ENCODE results near the gene GPN3. TPM values are rescaled to one million over a fixed set of nuclear protein-coding genes. Genes with fewer than 3 reads are reported as not detected.
A peak's percentile ranks its signal among the peaks of the same experiment; 100 is the strongest.

Gene GPN3
- total RNA-seq (10 to 100 TPM; 13.5 to 14.0 TPM), polyA plus RNA-seq (10 to 100 TPM; 33.7 to 35.8 (median 34.4) TPM), total RNA-seq (5.4 to 38.4 (median 12.0) reads per million in 6 experiments)

DNA sequence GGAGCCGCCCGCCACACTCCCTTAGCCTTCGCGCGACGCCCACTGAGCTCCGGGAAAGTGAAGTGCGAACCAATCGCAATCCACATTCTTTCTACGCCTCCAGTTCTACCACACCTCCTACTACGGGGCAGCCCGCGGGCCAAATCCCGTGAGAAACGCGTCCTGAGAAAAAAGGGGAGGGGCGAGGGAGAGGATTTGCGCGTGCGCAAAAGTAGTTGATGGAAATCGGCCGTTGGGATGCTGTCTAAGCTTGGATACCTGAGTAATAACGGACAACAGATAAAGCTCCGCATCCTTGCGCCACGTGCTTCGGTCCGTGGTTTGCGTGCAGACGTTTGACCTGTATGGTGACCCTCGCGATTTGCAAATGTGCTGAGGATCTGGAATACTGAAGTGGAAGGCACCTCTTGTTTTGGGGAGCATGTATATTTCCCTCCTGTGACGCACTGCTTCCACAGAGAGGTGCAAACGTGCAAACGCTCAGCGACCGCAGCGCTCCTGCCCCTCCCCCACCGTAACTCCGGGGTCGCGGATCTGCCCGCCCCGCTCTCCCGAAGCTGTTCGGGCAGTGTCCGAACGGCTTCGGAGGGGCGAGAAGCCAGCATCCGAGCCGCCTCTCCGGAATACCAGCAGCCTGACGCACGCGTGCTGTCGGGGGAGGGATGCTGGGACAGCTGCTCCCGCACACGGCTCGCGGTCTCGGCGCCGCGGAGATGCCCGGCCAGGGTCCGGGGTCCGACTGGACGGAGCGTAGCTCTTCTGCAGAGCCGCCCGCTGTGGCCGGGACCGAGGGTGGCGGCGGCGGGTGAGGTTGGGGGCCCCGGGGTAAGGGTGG lies at the start of gene GPN3, which contains the start of gene FAM216A:
TSS of gene GPN3 (minus strand) at position 44 of the 835 bp plus-strand sequence. CDS start 54 bp downstream, outside the sequence.
TSS of gene FAM216A (plus strand) at position 632 of the 835 bp plus-strand sequence. CDS start at position 663, 31 bp downstream.
- Mint-ChIP-seq H3K36me3 (peaks cover 0 to 14% (median 0%) of the 10 kb centered on the region in 3 donors), H3K27me3 (no peaks in the 10 kb centered on the region), H3K9me3 (no peaks in the 10 kb centered on the region), H3K4me3 (peak within 1 kb of the TSS; percentile 87 to 100 (median 99)), H3K27ac (peak within 1 kb of the TSS; percentile 94 to 99 (median 96)), H3K4me1 (peaks cover 14 to 45% (median 43%) of the 10 kb centered on the region in 4 donors)
- peak; percentile 85 to 86 for ATAC-seq
- POLR2A ChIA-PET: interaction anchor here (0.5 to 4.2 kb wide), 28 partner anchors 9 to 1218 kb away, joined by 3 to 55 read pairs (median 4); partner anchors contain the start of genes ACAD10, ARPC3, ATP2A2 and BRAP
- peak; percentile 85 to 99 (median 95) for DNase-seq

DNA sequence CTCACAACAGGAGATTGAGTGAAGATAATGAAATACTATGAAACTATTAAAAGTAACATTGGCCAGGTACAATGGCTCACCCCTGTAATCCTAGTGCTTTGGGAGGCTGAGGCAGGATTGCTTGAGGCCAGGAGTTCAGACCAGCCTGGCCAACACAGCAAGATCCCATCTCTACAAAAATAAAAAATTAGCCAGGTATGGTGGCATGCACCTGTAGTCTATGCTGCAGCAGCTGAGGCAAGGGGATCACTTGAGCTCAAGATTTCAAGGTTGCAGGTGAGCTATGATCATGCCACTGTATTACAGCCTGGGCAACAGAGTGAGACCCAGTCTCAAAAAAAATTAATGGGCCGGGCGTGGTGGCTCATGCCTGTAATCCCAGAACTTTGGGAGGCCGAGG lies 48.9 kb upstream of the GPN3 start:
- no peak for ATAC-seq
- Mint-ChIP-seq H3K36me3 (no peaks in the 10 kb centered on the region), H3K27ac (no peak overlapping the region), H3K9me3 (no peaks in the 10 kb centered on the region), H3K4me3 (no peak overlapping the region), H3K27me3 (no peaks in the 10 kb centered on the region), H3K4me1 (peaks cover 0 to 2% (median 0%) of the 10 kb centered on the region in 4 donors)
- no peak for DNase-seq
- POLR2A ChIA-PET: no interaction called here

DNA sequence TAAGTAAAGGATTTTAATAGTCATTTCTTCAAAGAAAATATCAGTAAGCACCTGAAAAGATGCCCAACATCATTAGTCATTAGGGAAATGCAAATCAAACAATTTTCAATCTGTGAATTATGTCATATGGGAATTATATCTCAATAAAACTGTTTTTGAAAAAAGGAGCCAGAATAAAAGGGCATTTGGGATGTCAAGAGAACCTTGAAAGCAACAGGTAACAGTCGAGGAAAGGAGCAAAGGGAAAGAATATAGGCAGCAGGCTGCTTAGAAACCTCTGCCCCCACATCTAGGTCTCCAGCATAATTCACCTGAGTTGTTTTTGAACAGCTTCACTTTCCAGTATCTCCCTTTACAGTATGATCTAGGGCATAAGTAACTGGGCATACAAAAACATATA lies 46.3 kb upstream of the GPN3 start:
- H3K9me3 Mint-ChIP-seq: no peaks in the 10 kb centered on the region
- peaks cover 0 to 2% (median 0%) of the 10 kb centered on the region in 5 donors for H3K27me3 Mint-ChIP-seq
- H3K36me3 Mint-ChIP-seq: no peaks in the 10 kb centered on the region
- H3K4me1 Mint-ChIP-seq: peaks cover 0 to 2% (median 0%) of the 10 kb centered on the region in 4 donors
- POLR2A ChIA-PET: no interaction called here
- ATAC-seq (no peak), DNase-seq (no peak)
- peak overlapping the region in 1 of 10 donors; percentile 25 for H3K27ac Mint-ChIP-seq
- no peak overlapping the region for H3K4me3 Mint-ChIP-seq

DNA sequence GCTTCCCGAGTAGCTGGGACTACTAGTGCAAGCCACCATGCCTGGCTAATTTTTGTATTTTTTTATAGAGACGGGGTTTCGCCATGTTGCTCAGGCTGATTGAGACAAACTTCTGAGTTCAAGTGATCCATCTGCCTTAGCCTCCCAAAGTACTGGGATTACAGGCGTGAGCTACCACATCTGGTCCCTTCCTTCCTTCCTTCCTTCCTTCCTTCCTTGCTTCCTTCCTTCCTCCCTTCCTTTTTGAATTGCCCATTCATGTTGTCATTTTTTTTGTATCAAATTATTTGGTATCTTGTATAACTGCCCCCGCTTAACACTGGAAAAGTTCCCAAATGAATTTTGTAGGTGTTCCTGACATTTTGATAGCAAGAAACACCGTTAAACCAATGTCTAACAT lies 45.8 kb upstream of the GPN3 start:
- Mint-ChIP-seq H3K9me3 (no peaks in the 10 kb centered on the region), H3K36me3 (no peaks in the 10 kb centered on the region), H3K4me1 (peaks cover 0 to 2% (median 0%) of the 10 kb centered on the region in 4 donors), H3K27ac (peak overlapping the region in 1 of 10 donors; percentile 25), H3K27me3 (peaks cover 0 to 2% (median 0%) of the 10 kb centered on the region in 5 donors), H3K4me3 (no peak overlapping the region)
- ATAC-seq (no peak), DNase-seq (no peak)
- POLR2A ChIA-PET: interaction anchor here (0.7 kb wide), 1 partner anchor 86 kb away, joined by 3 read pairs; no protein-coding TSS in a partner anchor

DNA sequence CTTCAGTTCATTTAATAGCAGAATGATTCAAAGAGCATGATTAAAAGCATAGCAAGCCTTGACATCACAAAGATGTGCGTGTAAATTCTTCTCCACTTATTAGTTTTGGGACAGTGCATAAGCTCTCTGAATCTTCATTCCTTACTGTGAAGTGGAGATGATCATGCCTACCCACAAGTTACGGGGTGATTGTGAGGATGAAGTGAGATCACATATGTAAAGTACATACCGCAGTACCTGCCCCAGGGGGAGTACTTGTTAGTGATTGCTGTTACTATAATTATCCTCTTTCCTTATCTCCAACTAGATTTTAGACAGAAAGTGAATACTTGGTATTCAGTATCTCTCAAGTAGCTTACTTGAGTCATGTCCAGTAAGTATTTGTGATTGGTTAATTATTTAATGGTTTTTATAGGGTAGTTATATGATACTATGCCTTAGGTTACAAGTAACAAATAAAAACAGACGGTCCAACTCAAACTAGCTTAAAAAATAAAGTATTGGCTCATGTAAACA lies 40.1 kb upstream of the GPN3 start:
- Mint-ChIP-seq H3K36me3 (no peaks in the 10 kb centered on the region), H3K27me3 (peaks cover 0 to 2% (median 0%) of the 10 kb centered on the region in 5 donors), H3K4me3 (no peak overlapping the region), H3K9me3 (no peaks in the 10 kb centered on the region), H3K27ac (peak overlapping the region in 1 of 10 donors; percentile 82), H3K4me1 (peaks cover 0 to 2% (median 0%) of the 10 kb centered on the region in 4 donors)
- POLR2A ChIA-PET: interaction anchor here (0.5 to 0.6 kb wide), 2 partner anchors 32 to 36 kb away, joined by 3 read pairs; no protein-coding TSS in a partner anchor
- ATAC-seq (no peak), DNase-seq (no peak)

DNA sequence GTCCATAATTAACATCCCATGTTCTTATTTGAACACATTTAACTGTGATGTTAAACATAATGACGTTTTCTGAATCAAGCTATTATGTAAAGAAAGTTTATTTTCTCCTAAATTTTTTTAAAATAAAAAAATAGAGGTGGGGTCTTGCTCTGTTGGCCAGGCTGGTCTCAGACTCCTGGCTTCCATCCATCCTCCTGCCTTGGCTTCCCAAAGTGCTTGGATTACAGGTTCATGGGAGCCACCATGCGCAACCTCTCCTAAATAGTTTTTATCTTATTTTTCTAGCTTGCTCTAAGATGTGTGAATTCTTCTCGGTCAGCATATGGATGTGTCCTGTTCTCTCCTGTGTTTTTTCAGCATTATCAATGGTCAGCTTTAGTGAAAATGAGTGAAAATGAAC lies 37.3 kb upstream of the GPN3 start:
- Mint-ChIP-seq H3K4me3 (no peak overlapping the region), H3K4me1 (peaks cover 10 to 24% (median 22%) of the 10 kb centered on the region in 4 donors), H3K27ac (no peak overlapping the region), H3K9me3 (peaks cover 0 to 2% (median 0%) of the 10 kb centered on the region in 9 donors), H3K36me3 (peaks cover 0 to 4% (median 0%) of the 10 kb centered on the region in 3 donors), H3K27me3 (peaks cover 0 to 3% (median 0%) of the 10 kb centered on the region in 5 donors)
- POLR2A ChIA-PET: no interaction called here
- ATAC-seq (no peak), DNase-seq (no peak)

DNA sequence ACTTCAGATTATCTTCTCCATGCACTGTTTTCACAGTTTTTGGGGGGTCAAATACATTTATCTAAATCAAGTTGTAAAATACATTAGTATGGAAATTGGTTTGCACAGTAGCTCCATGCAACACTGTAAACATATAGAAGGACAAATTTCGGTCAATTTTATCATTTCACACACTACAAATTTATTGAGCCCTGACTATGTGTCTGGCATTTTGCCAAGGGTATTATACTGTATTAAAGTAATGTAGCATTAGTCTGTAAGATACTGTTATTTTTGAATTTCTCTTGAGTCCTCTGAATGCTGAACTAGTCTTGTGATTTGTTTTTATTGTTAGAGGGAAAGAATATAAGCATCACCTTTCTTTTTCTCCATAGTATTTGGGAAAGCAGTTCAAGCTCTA lies 35.4 kb upstream of the GPN3 start:
- POLR2A ChIA-PET: interaction anchor here (1.0 to 4.8 kb wide), 4 partner anchors 10 to 99 kb away, joined by 3 to 48 read pairs (median 4); partner anchors contain the start of genes ARPC3, FAM216A and GPN3
- Mint-ChIP-seq H3K4me1 (peaks cover 16 to 41% (median 36%) of the 10 kb centered on the region in 4 donors), H3K4me3 (peak overlapping the region in 3 of 10 donors; percentile 13 to 62 (median 45)), H3K36me3 (peaks cover 0 to 8% (median 4%) of the 10 kb centered on the region in 3 donors), H3K9me3 (peaks cover 0 to 2% (median 0%) of the 10 kb centered on the region in 9 donors), H3K27me3 (peaks cover 0 to 3% (median 0%) of the 10 kb centered on the region in 5 donors), H3K27ac (peak overlapping the region in 5 of 10 donors; percentile 34 to 97 (median 96))
- no peak for DNase-seq
- no peak for ATAC-seq

DNA sequence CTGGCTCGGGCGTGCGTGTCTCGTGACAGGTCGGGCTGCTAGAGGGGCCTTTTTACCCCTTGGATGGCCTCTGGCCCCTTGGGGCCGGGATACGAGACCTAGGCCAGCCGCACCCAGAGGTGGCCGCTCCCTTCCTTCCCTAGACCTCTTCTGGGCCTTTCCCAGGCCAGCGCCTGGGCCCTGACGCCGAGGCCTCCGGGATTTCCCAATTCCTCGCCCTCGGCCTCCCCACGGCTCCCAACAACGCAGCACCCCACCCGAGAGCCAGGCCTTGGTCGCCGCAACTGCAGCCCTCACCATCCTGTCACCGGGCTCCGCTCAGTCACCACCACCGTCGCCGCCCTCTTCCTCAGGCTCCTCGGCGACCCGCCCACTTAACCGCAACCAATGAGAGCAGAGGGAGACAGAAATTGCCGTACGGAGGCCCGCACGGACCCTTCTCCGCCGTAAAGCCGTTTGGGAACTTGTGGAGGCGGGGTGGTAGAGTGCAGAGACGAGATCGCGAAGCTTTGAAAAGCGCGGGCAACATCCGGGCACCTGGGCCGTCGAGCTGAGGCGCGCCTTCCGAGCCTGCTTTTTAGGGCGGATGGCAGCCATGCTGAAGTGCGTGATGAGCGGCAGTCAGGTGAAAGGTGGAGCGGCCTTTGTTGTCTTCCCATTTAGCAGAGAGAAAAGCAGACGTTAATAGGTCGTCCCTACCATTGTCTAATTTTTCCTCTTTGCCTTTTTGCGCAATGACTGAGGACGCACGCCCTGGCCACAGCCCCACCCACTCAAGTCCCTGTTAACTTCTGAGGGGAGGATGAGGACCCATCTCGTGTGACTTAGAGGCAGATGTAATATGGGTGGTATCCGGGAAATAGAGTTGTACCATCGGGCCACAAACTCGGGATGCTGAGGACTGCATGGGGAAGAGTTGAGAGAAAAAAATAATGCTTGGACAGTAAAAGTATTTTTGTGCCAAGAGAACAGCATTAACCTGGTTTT lies 34.0 kb upstream of the GPN3 start, which contains the start of the genes RAD9B and VPS29:
TSS of gene RAD9B (plus strand) at position 580 of the 987 bp plus-strand sequence. CDS start at position 587, 7 bp downstream.
TSS of gene VPS29 (minus strand) at position 360 of the 987 bp plus-strand sequence. CDS start at position 300, 60 bp downstream.
- Mint-ChIP-seq H3K4me3 (peak within 1 kb of the TSS; percentile 94 to 99 (median 96)), H3K27me3 (peaks cover 0 to 3% (median 0%) of the 10 kb centered on the region in 5 donors), H3K36me3 (peaks cover 0 to 16% (median 4%) of the 10 kb centered on the region in 3 donors), H3K27ac (peak within 1 kb of the TSS; percentile 92 to 99 (median 97)), H3K9me3 (peaks cover 0 to 2% (median 0%) of the 10 kb centered on the region in 9 donors), H3K4me1 (peaks cover 16 to 45% (median 39%) of the 10 kb centered on the region in 4 donors)
- DNase-seq: peak; percentile 96 to 100 (median 99)
- POLR2A ChIA-PET: interaction anchor here (0.6 to 4.8 kb wide), 15 partner anchors 8 to 1513 kb away, joined by 3 to 48 read pairs (median 4); partner anchors contain the start of genes ARPC3, FAM216A, GPN3 and TCTN1
- peak; percentile 92 to 95 for ATAC-seq

DNA sequence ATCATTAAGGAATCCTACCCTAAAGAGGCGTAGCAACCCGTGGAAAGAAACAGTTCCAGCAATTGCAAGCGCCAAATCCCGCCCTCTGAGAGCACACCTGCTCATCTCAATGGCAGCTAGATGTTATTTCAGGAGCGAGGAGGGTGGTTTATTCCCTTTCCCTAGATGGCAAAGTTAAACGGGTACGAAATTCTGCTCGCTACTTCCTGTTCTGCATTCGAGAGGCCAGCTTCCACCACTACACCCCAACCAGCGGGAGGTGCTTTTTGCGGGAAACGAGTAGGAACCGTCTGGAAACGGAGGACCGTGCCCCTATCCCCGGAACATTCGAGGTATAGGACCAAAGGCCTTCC lies 33.3 kb upstream of the GPN3 start:
- peak overlapping the region; percentile 92 to 99 (median 97) for H3K27ac Mint-ChIP-seq
- DNase-seq (peak in 3 of 10 donors; percentile 6 to 18 (median 11)), ATAC-seq (peak; percentile 1 to 3)
- POLR2A ChIA-PET: interaction anchor here (0.7 to 4.8 kb wide), 9 partner anchors 26 to 507 kb away, joined by 3 to 48 read pairs (median 4); partner anchors contain the start of genes ARPC3, FAM216A and GPN3
- H3K36me3 Mint-ChIP-seq: peaks cover 0 to 18% (median 4%) of the 10 kb centered on the region in 3 donors
- H3K4me3 Mint-ChIP-seq: peak overlapping the region; percentile 94 to 99 (median 96)
- H3K27me3 Mint-ChIP-seq: peaks cover 0 to 3% (median 0%) of the 10 kb centered on the region in 5 donors
- H3K9me3 Mint-ChIP-seq: peaks cover 0 to 2% (median 0%) of the 10 kb centered on the region in 9 donors
- peaks cover 16 to 47% (median 40%) of the 10 kb centered on the region in 4 donors for H3K4me1 Mint-ChIP-seq

DNA sequence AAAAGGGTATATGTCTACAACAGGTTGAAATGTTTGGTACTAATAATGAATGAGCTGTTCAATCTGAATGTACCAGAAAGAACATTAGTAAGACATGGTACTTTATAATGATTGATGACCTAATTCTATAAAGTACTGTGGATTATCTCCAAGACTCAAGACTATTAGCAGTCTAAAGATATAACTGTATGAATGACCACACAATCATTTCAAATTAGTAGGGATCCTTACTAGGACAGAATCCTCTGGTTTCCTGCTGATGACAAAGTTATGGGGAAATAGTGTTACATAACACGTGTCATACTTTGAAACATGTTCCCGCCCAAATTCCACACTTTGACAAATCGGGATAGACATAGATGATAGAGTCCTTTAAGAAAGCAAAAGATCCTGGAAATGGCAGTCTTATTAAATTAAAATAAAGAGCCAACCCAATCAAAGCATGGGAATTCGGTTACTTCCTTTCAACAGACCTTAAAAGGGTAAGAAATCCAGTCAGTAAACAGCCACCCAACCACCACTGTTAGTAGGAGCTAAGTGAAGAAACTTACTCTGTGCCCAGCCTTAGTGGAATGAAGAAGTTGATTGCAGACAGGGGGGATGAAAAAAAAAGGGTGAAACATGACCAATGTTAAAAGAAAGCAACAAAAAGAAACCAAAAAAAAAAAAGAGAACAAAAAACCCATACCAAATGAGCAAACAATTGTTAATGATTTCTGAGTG lies 31.1 kb upstream of the GPN3 start:
- DNase-seq (no peak), ATAC-seq (no peak)
- peak overlapping the region in 6 of 10 donors; percentile 31 to 92 (median 54) for H3K27ac Mint-ChIP-seq
- H3K36me3 Mint-ChIP-seq: peaks cover 3 to 41% (median 8%) of the 10 kb centered on the region in 3 donors
- H3K4me1 Mint-ChIP-seq: peaks cover 16 to 51% (median 40%) of the 10 kb centered on the region in 4 donors
- H3K9me3 Mint-ChIP-seq: peaks cover 0 to 2% (median 0%) of the 10 kb centered on the region in 9 donors
- H3K4me3 Mint-ChIP-seq: peak overlapping the region in 8 of 10 donors; percentile 15 to 70 (median 50)
- peaks cover 0 to 3% (median 0%) of the 10 kb centered on the region in 5 donors for H3K27me3 Mint-ChIP-seq
- POLR2A ChIA-PET: interaction anchor here (0.5 to 4.8 kb wide), 3 partner anchors 30 to 292 kb away, joined by 4 to 48 read pairs (median 4); partner anchors contain the start of genes FAM216A and GPN3

Data from naive thymus-derived CD8-positive, alpha-beta T cell (primary cell).